Measurements from ENCODE around the gene CCT3. TPM values are rescaled to one million over a fixed set of nuclear protein-coding genes. Genes with fewer than 3 reads are reported as not detected.

CCT3 gene
- total and polyA plus RNA-seq, 2 experiments from 2014 or later: 405 to 618 TPM

DNA sequence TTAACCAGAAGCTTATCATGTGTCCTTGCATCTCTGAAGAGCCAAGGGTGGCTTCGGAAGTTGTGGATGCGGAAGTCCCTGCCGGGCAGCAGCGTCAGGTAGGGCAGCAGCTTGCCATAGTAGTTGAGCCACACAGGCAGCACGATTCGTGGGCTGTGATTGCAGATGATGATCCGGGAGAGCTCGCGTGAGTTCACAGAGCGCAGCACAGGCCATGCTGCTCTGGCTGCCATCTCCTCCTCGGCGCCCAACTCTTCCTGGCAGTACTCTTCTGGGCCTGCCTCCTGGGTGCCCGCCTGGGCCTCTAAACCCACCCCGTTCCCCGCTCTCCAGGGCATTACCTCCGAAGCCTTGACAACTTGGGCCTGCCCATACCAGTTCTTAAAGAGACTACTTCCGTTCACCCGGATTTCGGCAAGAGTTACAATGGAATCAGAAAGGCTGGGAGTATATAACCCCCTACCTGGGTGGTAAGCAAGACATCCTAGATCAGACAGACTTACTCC lies 39.2 kb downstream of the CCT3 start, which contains the start of gene VHLL:
TSS of gene VHLL (minus strand) at position 456 of the 506 bp plus-strand sequence. CDS start at position 338, 118 bp downstream.
- DNase-seq (ENCODE audit: low spot score): no peak
- Histone ChIP-seq H3K4me3 (no peak within 1 kb of the TSS), H3K27ac (ENCODE audit: low read depth) (no peak within 1 kb of the TSS), H3K36me3 (ENCODE audit: insufficient read depth) (no peaks in the 10 kb centered on the region), H4K20me1 (replicated peaks; ENCODE audit: insufficient read depth) (no peaks in the 10 kb centered on the region; the same call in 1 of the 2 replicates), H3K4me1 (ENCODE audit: insufficient read depth) (no peaks in the 10 kb centered on the region), H3K4me2 (no peak within 1 kb of the TSS), H3K9me2 (ENCODE audit: insufficient read depth) (no peaks in the 10 kb centered on the region), H3K27me3 (ENCODE audit: insufficient read depth) (no peaks in the 10 kb centered on the region), H2AFZ (no peak within 1 kb of the TSS), H3K79me2 (replicated peaks; ENCODE audit: insufficient read depth) (no peaks in the 10 kb centered on the region), H3F3A (replicated peaks; ENCODE audit: low read depth) (peaks cover 11% of the 10 kb centered on the region; the same call in 1 of the 2 replicates)
- no peaks in the 10 kb centered on the region for H3K9me3 Mint-ChIP-seq
- peak within 1 kb of the TSS; percentile 59; the same call in 1 of the 2 replicates for H3K27ac Mint-ChIP-seq
- H3K4me3 Mint-ChIP-seq: no peak within 1 kb of the TSS
- H3K27me3 Mint-ChIP-seq (ENCODE audit: insufficient read depth, low read depth, poor library complexity): peaks cover 11% of the 10 kb centered on the region
- no peak for TF ChIP-seq EZH2 (IDR thresholded peaks at IDR 0.05; ENCODE audit: low read depth, unreplicated experiment)
- no peak for TF ChIP-seq ZNF114 (CRISPR knock-in tag; IDR thresholded peaks at IDR 0.05)
- TF ChIP-seq STAT1 (IDR thresholded peaks at IDR 0.05; ENCODE audit: unreplicated experiment): no peak
- no peak for TF ChIP-seq NANOG (IDR thresholded peaks at IDR 0.05; ENCODE audit: borderline replicate concordance)
- TF ChIP-seq CTCF (conservative IDR thresholded peaks at IDR 0.05; ENCODE audit: low read depth in 2 of 2): no peak
- TF ChIP-seq ZNF331 (CRISPR knock-in tag; IDR thresholded peaks at IDR 0.05; ENCODE audit: low read depth): no peak
- no peak for TF ChIP-seq EZH2phosphoT487 (IDR thresholded peaks at IDR 0.05; ENCODE audit: unreplicated experiment)
- ATAC-seq: no peak
- peaks cover 3% of the 10 kb centered on the region; the same call in 1 of the 3 replicates for H3K4me1 Mint-ChIP-seq
- H3K36me3 Mint-ChIP-seq (ENCODE audit: low read depth): peaks cover 3% of the 10 kb centered on the region; the same call in 1 of the 3 replicates

DNA sequence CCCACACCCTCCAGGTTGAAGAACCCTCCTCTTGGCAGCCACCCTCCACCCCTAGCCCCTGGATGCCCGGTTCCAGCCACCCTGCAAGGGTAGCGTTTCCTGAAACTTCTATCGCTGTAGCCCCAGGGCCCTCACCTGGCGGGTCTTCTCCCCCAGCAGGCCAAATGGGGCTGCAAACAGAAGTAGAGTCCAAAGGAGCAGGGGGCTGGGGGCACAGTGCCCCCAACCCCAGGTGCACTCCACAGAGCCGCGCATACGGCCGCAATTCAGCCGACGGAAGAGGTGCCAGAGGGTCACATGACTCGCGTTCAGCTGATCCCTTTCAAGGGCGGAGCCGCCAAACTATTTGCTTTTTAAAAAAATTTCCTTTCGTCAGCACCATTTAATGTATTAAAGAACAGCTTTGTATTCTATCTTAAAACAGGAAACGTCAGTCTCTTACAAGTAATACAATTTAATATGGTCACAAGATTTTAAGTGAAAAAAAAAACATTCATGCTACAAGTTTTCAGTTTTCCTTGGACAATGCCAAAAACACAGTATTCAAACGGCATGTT lies 42.6 kb downstream of the CCT3 start, which contains the start of gene GLMP:
TSS of gene GLMP (minus strand) at position 289 of the 557 bp plus-strand sequence. CDS start at position 255, 34 bp downstream.
- Histone ChIP-seq H3K27ac (ENCODE audit: low read depth) (no peak within 1 kb of the TSS), H3K79me2 (replicated peaks; ENCODE audit: insufficient read depth) (no peaks in the 10 kb centered on the region), H3K4me3 (peak within 1 kb of the TSS; percentile 90), H3F3A (replicated peaks; ENCODE audit: low read depth) (peaks cover 5% of the 10 kb centered on the region), H3K4me1 (ENCODE audit: insufficient read depth) (no peaks in the 10 kb centered on the region; the same call in 1 of the 2 replicates), H2AFZ (peak within 1 kb of the TSS; percentile 97), H3K27me3 (ENCODE audit: insufficient read depth) (no peaks in the 10 kb centered on the region), H3K4me2 (peak within 1 kb of the TSS; percentile 75), H3K36me3 (ENCODE audit: insufficient read depth) (no peaks in the 10 kb centered on the region), H4K20me1 (replicated peaks; ENCODE audit: insufficient read depth) (0 out of 2 replicates have a peak, but pooled peaks cover 2% of the 10 kb centered on the region), H3K9me2 (ENCODE audit: insufficient read depth) (no peaks in the 10 kb centered on the region)
- 0 out of 3 replicates have a peak, but pooled peaks cover 2% of the 10 kb centered on the region for H3K36me3 Mint-ChIP-seq (ENCODE audit: low read depth)
- peak within 1 kb of the TSS; percentile 87 for H3K4me3 Mint-ChIP-seq
- no peak within 1 kb of the TSS for H3K27ac Mint-ChIP-seq
- DNase-seq (ENCODE audit: low spot score) (peak; percentile 80), ATAC-seq (peak; percentile 38)
- no peaks in the 10 kb centered on the region for H3K9me3 Mint-ChIP-seq
- peaks cover 2% of the 10 kb centered on the region for H3K27me3 Mint-ChIP-seq (ENCODE audit: insufficient read depth, low read depth, poor library complexity)
- peaks cover 5% of the 10 kb centered on the region for H3K4me1 Mint-ChIP-seq
- TF ChIP-seq CTCF (conservative IDR thresholded peaks at IDR 0.05; ENCODE audit: low read depth in 2 of 2) (no peak), CREB1 (CRISPR knock-in tag; IDR thresholded peaks at IDR 0.05; ENCODE audit: low read depth) (no peak), EZH2 (IDR thresholded peaks at IDR 0.05; ENCODE audit: low read depth, unreplicated experiment) (no peak), ZNF462 (CRISPR knock-in tag; IDR thresholded peaks at IDR 0.05) (no peak), POLR2AphosphoS5 (IDR thresholded peaks at IDR 0.05; ENCODE audit: low read depth) (peak; percentile 64; the same call in 1 of the 2 replicates), STAT1 (IDR thresholded peaks at IDR 0.05; ENCODE audit: unreplicated experiment) (no peak)

All from GM23338 (cell line).